DMS53 treated with DMSO at 0.1 percent for 48 hours (cell line): ENCODE measurements around the gene POFUT2.

Source experiments
- DNase-seq: peaks from one replicate; lab custom pipeline; 2025; ENCODE audit not compliant: unreplicated experiment; lab: John Stamatoyannopoulos, UW

The POFUT2 gene

DNA sequence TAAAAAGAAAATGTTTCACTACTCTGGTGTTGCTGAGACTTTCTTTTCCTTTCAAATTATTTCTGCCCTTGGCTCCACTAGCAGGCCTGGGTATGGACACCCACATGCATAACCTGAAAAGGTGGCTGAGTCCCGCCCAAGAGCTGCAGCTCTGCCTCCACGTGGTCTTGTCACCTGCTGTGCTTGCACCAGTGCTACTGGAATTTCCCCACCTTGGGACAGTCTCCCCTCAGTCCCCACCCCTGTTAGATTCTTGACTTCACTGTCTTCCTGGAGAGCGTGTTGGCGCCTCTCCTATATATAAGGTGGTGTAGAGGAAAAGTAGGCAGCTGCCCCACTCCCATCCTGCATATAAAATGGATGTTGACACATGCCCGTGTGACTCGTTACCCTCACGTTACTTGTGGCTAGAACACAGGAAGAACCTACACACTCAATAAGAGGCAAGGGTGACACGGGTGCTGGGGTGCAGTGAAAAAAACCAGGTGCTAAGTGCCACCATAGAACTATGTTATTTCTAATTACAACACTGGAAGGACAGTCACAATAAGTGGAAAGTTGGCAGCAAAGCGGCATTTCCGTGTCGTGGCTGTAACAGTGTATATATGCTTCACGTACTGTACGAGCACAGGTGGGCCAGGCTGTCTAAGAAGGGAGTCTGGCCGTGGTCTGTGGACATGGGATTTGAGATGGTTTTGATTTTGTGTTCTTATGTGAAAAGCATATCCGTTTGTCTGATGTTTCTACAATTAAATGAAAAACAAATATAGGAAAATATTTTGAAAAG, 61.0 kb downstream of the POFUT2 start:
- no peak for DNase-seq

DNA sequence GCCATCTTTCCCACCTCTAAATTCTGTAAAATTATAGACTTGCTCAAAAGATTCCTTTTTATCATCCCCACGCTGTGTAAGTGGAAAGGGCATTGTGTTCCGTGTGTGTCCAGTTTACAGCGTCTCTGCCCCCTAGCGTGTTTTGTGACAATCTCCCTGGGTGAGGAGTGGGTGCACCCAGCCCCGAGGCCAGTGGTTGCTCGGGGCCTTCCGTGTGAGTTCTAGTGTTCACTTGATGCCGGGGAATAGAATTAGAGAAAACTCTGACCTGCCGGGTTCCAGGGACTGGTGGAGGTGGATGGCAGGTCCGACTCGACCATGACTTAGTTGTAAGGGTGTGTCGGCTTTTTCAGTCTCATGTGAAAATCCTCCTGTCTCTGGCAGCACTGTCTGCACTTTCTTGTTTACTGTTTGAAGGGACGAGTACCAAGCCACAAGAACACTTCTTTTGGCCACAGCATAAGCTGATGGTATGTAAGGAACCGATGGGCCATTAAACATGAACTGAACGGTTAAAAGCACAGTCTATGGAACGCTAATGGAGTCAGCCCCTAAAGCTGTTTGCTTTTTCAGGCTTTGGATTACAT, 61.9 kb downstream of the POFUT2 start:
- no peak for DNase-seq

DNA sequence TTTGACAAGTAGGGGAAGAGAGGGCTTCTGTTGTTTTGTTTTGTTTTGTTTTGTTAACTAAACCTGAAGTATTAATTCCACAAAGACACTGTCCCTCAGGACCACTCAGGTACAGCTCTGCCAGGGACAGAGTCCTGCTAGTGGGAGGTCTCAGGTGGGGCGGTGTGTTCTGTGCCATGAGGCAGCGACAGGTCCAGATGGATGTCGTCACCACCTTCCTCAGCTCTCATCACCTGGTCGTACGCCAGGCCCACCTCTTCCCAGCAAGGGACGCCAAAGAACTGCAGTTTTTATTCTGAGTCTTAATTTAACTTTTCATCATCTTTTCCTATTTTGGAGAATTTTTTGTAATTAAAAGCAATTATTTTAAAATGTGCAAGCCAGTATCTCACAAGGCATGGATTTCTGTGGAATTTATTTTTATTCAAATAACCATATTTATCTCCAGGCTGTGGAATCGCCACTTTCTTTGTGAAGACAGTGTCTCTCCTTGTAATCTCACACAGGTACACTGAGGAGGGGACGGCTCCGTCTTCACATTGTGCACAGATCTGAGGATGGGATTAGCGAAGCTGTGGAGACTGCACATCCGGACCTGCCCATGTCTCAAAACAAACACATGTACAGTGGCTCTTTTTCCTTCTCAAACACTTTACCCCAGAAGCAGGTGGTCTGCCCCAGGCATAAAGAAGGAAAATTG, 62.5 kb downstream of the POFUT2 start:
- no peak for DNase-seq

DNA sequence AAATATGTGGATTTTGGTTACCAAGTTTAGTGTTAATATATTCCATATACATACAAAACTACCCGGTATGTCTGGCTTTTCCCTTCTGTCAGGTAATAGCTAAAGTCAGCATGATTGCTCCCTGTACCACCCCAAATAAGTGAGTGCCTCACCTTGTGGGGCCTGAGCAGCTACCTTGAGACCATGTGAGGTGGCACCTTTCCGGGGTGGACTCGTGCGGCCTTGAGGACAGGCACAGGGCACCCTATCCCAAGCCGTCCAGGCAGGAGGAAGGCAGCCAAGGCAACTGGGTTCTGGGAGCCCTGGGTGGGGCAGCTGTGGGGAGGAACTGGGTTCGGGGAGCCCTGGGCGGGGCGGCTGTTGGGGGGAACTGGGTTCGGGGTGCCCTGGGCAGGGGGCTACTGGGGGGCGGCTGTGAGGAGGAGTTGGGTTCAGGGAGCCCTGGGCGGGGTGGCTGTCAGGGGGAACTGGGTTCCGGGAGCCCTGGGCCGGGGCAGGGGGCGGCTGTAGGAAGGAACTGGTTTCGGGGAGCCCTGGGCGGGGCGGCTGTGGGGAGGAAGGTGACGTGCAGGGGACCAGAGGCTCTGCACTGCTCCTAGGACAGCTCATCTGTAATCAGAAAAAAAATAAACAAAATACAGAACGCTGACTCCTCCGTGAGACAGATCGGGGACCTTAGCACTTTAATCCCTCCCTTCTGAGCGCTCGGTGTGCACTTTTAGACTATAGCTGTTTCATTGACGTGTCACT, 63.3 kb downstream of the POFUT2 start:
- no peak for DNase-seq

DNA sequence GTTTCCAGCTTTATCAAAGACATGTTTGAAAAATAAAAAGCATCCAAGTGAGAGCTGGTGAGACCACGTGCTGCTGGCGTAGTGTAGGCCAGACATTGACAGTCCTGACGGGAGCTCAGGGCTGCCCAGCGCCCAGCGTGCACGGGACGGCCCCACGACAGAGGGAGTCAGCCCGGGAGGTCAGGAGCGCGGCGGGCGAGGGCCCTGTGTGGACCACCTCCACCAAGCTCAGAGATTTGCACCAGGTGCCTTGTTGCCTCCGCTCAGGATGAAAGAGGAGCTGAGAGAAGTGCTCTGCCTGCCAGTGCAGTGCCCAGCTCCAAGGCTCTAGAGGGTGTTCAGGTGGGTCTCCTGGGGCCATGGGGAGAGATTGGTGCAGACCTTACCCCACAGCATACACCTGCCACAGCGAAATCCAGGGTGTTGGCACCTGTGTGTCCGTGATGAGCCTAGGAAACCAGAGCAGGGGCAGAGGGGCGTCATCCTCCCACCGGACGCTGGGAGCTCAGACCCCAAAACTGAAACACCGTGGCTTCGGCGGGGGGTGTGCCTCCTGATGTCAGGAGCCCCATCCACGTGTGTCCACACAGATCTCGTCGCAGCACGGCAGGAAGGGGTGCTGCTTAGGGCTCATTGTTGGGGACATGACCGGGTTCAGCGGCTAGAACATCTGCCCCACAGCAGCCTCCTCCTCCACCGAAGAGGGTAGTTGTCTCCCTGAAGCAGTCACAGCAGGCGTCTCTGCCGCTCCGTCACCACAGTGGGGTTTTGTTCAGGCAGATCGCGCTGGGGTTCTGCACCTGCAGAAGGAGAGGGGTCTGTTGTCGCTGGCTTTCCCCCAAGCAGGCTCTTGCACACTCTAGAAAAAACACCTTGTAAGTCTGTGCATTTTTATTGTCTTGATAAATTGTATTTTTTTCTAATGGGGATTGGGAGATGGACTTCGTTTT, 64.2 kb downstream of the POFUT2 start:
- DNase-seq = no peak

DNA sequence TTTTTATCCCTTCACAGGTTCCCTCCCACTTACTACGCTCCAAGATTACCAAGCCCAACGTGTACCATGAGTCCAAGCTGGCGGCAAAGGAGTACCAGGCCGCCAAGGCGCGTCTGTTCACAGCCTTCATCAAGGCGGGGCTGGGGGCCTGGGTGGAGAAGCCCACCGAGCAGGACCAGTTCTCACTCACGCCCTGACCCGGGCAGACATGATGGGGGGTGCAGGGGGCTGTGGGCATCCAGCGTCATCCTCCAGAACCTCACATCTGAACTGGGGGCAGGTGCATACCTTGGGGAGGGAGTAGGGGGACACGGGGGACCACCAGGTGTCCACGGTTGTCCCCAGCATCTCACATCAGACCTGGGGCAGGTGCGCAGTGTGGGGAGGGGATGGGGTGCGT, 65.7 kb downstream of the POFUT2 start:
- DNase-seq = no peak

DNA sequence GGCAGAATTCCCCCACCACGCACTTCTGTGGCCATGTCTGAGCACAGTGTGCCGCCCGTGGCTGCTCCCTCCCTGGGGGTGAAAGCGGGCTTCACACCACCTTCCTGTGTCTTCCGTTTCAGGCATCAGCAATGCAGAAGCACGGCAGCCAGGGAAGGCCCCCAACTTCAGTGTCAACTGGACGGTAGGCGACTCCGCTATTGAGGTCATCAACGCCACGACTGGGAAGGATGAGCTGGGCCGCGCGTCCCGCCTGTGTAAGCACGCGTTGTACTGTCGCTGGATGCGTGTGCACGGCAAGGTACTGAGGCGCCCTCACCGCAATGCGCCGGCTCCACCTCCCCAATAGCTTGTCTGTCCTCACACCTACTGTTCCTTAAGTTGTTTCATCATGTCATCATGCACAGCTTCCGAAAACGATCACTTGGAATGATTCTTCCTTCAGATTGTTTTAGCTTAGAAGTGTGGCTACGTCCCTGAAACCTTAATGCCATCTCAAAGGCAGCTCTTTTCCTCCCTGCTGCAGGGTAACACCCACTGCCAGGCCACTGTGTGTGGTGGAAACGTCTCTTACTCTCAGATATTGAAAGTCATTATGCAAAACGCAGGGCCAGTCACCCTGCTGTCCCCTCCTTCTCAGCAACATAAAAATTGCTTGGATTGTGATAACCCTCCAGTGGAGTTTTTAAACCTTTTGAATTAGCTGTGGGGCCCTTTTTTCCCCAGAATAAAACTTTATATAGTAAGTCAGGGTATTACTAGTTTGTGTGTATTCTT, 66.8 kb downstream of the POFUT2 start:
- no peak for DNase-seq

DNA sequence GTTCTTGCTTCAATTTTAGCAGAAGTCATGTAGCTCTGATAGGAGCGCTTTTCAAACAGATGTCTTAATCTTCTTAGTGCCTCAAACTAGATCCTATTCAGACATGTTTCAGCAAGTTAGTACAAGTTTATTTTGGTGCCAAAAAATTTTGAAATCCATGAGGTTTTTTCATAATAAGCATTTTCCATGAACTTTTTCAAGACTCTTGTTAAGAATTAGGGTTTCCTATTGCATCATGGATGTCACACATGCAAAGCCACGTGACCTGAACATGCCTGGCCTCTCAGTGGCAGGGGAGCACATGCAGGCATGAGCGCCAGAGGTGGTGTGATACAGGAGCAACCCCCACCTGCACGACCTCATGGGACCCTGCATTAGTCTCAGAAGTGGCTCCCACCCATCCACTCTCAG, 67.6 kb downstream of the POFUT2 start:
- no peak for DNase-seq

DNA sequence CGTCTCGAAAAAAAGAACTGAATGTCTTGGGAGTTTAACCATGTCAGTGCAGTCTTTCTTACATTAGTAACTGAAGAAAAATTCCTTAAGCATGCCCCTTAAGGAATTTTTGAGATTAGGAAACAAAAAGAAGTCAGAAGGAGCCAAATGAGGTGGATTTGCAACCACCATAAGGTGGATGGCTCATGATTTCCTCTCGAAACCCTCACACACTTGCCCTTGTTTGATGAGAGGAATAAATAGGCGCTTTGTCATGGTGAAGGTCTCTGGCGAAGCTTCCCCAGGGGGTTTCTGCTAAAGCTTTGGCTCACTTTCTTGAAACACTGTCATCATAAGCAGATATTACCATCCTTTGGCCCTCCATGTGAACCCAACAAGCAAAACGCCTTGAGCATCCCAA, 68.2 kb downstream of the POFUT2 start:
- DNase-seq = no peak

DNA sequence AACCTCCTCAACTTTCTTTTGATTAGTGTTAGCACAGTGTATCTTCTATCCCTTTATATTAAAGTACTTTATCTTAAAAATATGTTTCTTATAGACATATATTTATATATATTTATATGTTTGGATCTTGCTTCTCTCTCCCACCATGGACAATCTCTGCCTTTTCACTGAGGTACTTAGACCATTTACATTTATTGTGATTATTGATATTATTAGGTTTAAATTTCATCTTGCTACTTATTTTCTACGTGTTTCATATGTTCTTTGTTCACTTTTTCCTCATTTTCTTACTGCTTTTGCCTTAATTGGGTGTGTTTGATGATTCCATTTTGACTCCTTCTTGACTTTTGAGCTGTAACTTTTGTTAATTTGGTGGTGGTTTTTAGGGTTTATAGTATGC, 70.7 kb downstream of the POFUT2 start:
- DNase-seq = no peak

DNA sequence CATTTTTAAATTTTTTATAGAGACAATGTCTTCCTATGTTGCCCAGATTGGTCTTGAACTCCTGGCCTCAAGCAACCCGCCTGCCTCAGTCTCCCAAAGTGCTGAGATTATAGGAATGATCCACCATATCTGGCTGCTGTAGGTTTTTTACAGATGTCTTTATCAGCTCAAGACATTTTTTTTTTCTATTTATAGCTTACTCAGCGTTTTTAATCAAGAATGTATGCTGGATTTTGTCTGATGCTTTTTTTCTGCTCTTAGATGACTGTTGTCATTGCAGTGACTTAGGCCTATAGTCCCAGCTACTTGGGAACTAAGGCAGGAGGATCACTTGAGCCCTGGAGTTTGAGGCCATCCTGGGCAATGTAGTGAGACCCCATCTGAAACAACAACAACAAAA, 72.5 kb downstream of the POFUT2 start:
- DNase-seq = no peak
